GM23338 (cell line): ENCODE measurements around the gene OR12D1. TPM values are rescaled to one million over a fixed set of nuclear protein-coding genes. Genes with fewer than 3 reads are reported as not detected.

Experiments used
- ATAC-seq: fragments of 200-7000 bp; cut with Tn5 transposase; 3 replicates; pipeline ENCODE4 v1.9.1; 2020
- DNase-seq: peaks from one replicate; pipeline ENCODE4 v3.0.0-alpha.2; 2015; ENCODE audit warnings: low spot score
- H2AFZ ChIP-seq: fragments of 200-600 bp; sonication (generic); 2 replicates; pipeline ENCODE4 v1.8.0; 2016; ENCODE audit warnings: antibody characterized with exemption, mild to moderate bottlenecking, moderate library complexity
- H3F3A ChIP-seq: fragments of 200-600 bp; sonication (generic); replicated peaks from 2 replicates; pipeline ENCODE4 v1.8.0; 2017; ENCODE audit warnings: antibody characterized with exemption, mixed run types, low read depth
- H3K27ac ChIP-seq: fragments of 200-600 bp; sonication (generic); 2 replicates; pipeline ENCODE4 v1.6.1; 2016; ENCODE audit warnings: low read depth
- H3K27me3 ChIP-seq: fragments of 200-600 bp; sonication (generic); 2 replicates; pipeline ENCODE4 v1.8.0; 2016; ENCODE audit warnings: mild to moderate bottlenecking, mixed run types, moderate library complexity; ENCODE audit not compliant: insufficient read depth
- H3K36me3 ChIP-seq: fragments of 200-600 bp; sonication (generic); 2 replicates; pipeline ENCODE4 v1.8.0; 2016; ENCODE audit warnings: mild to moderate bottlenecking; ENCODE audit not compliant: insufficient read depth
- H3K4me1 ChIP-seq: fragments of 200-600 bp; sonication (generic); 2 replicates; pipeline ENCODE4 v1.8.0; 2016; ENCODE audit warnings: mild to moderate bottlenecking, moderate library complexity; ENCODE audit not compliant: insufficient read depth
- H3K4me2 ChIP-seq: fragments of 200-600 bp; sonication (generic); 2 replicates; pipeline ENCODE4 v1.7.1; 2017; ENCODE audit warnings: mixed run types
- H3K4me3 ChIP-seq: fragments of 200-600 bp; sonication (generic); 2 replicates; pipeline ENCODE4 v1.6.1; 2016; ENCODE audit warnings: mixed run types
- H3K79me2 ChIP-seq: fragments of 200-600 bp; sonication (generic); replicated peaks from 2 replicates; pipeline ENCODE4 v1.8.0; 2017; ENCODE audit warnings: mild to moderate bottlenecking; ENCODE audit not compliant: insufficient read depth
- H3K9me2 ChIP-seq: fragments of 200-600 bp; sonication (generic); 2 replicates; pipeline ENCODE4 v1.8.0; 2017; ENCODE audit not compliant: insufficient read depth
- H4K20me1 ChIP-seq: fragments of 200-600 bp; sonication (generic); replicated peaks from 2 replicates; pipeline ENCODE4 v1.8.0; 2017; ENCODE audit warnings: mild to moderate bottlenecking; ENCODE audit not compliant: insufficient read depth
- H3K27ac Mint-ChIP-seq: 2 replicates; pipeline ENCODE4 v1.8.0; 2020; ENCODE audit warnings: inconsistent platforms, mild to moderate bottlenecking, moderate library complexity, mixed read lengths
- H3K27me3 Mint-ChIP-seq: 3 replicates; pipeline ENCODE4 v1.8.0; 2022; ENCODE audit warnings: low read depth, mild to moderate bottlenecking, moderate library complexity, mixed read lengths, inconsistent platforms; ENCODE audit not compliant: insufficient read depth, poor library complexity
- H3K36me3 Mint-ChIP-seq: 3 replicates; pipeline ENCODE4 v1.8.0; 2021; ENCODE audit warnings: low read depth, mild to moderate bottlenecking, inconsistent platforms, moderate library complexity, mixed read lengths
- H3K4me1 Mint-ChIP-seq: 3 replicates; pipeline ENCODE4 v1.8.0; 2020; ENCODE audit warnings: mild to moderate bottlenecking, inconsistent platforms, mixed read lengths
- H3K4me3 Mint-ChIP-seq: 3 replicates; pipeline ENCODE4 v1.8.0; 2021; ENCODE audit warnings: moderate library complexity, mild to moderate bottlenecking, inconsistent platforms, mixed read lengths
- H3K9me3 Mint-ChIP-seq: 3 replicates; pipeline ENCODE4 v1.8.0; 2020; ENCODE audit warnings: moderate library complexity, mild to moderate bottlenecking, inconsistent platforms, mixed read lengths
- CREB1 ChIP-seq: fragments of 250-450 bp; sonication (Bioruptor Pico); IDR thresholded peaks from 2 replicates; pipeline ENCODE4 v1.5.0; 2020; ENCODE audit warnings: low read depth, mild to moderate bottlenecking, moderate library complexity
- ETS1 ChIP-seq: IDR thresholded peaks from 2 replicates; pipeline ENCODE4 v1.6.1; 2016; ENCODE audit warnings: antibody characterized with exemption
- EZH2 ChIP-seq: fragments of 200-600 bp; sonication (generic); IDR thresholded peaks from one replicate; pipeline ENCODE4 v1.8.0; 2017; ENCODE audit warnings: antibody characterized with exemption, mild to moderate bottlenecking, low read depth; ENCODE audit not compliant: unreplicated experiment
- EZH2phosphoT487 ChIP-seq: fragments of 200-600 bp; sonication (generic); IDR thresholded peaks from one replicate; pipeline ENCODE4 v1.8.1; 2018; ENCODE audit warnings: antibody characterized with exemption; ENCODE audit not compliant: unreplicated experiment
- JUNB ChIP-seq: IDR thresholded peaks from one replicate; pipeline ENCODE4 v1.6.1; 2016; ENCODE audit warnings: antibody characterized with exemption; ENCODE audit not compliant: unreplicated experiment
- NANOG ChIP-seq: IDR thresholded peaks from 2 replicates; pipeline ENCODE4 v1.6.1; 2016; ENCODE audit warnings: antibody characterized with exemption, borderline replicate concordance
- POLR2AphosphoS5 ChIP-seq: IDR thresholded peaks from 2 replicates; pipeline ENCODE4 v1.6.1; 2016; ENCODE audit warnings: antibody characterized with exemption, low read depth
- REST ChIP-seq: IDR thresholded peaks from one replicate; pipeline ENCODE4 v1.6.1; 2018; ENCODE audit warnings: antibody characterized with exemption; ENCODE audit not compliant: unreplicated experiment
- STAT1 ChIP-seq: IDR thresholded peaks from one replicate; pipeline ENCODE4 v1.6.1; 2016; ENCODE audit warnings: antibody characterized with exemption; ENCODE audit not compliant: unreplicated experiment
- ZNF114 ChIP-seq: fragments of 250-450 bp; sonication (Bioruptor Pico); IDR thresholded peaks from 2 replicates; pipeline ENCODE4 v1.5.0; 2020; ENCODE audit warnings: mild to moderate bottlenecking, moderate library complexity
- ZNF331 ChIP-seq: fragments of 250-450 bp; sonication (Bioruptor Pico); IDR thresholded peaks from 2 replicates; pipeline ENCODE4 v1.5.0; 2020; ENCODE audit warnings: low read depth, mild to moderate bottlenecking, moderate library complexity
- ZNF462 ChIP-seq: fragments of 250-450 bp; sonication (Bioruptor Pico); IDR thresholded peaks from 2 replicates; pipeline ENCODE4 v1.5.0; 2020; ENCODE audit warnings: mild to moderate bottlenecking, moderate library complexity
- polyA plus RNA-seq: library from polyadenylated mRNA; unstranded; fragments of >200 nt; fragmentation: Nextera tagmentation; extraction: Ambion mirVana; gene quantifications from 2 replicates; pipeline ENCODE4 v1.2.1, GENCODE V29; 2016
- total RNA-seq: library from RNA; depleted of rRNA; stranded (reverse); fragments of >200 nt; shearing (Covaris generic); gene quantifications from 2 replicates; pipeline ENCODE4 v1.2.3, GENCODE V29; 2014
- TF ChIP-seq, protein P1 (sequence below), 2 experiments: fragments of 200-600 bp in 1 of 2; sonication (generic) in 1 of 2; conservative IDR thresholded peaks; 2 replicates each; pipeline versions ENCODE4 v1.5.1 to v1.6.1; 2016 to 2017; ENCODE audit warnings: antibody characterized with exemption in 2 of 2, low read depth in 2 of 2, mild to moderate bottlenecking in 2 of 2, moderate library complexity in 1 of 2

The OR12D1 gene
- total and polyA plus RNA-seq, 2 experiments from 2014 or later, result not detected

- Mint-ChIP-seq H3K27me3 (peaks cover 2% of the 10 kb centered on the region), H3K9me3 (no peaks in the 10 kb centered on the region), H3K36me3 (no peaks in the 10 kb centered on the region), H3K4me1 (0 out of 3 replicates have a peak, but pooled peaks cover 2% of the 10 kb centered on the region), H3K27ac (no peak overlapping the region), H3K4me3 (no peak overlapping the region)
- ATAC-seq, result no peak
- DNase-seq, result no peak
- no peak overlapping the region for H3K27ac ChIP-seq
- no peak overlapping the region for H3K4me2 ChIP-seq
- H3K9me2 ChIP-seq, result peaks cover 23% of the 10 kb centered on the region
- TF ChIP-seq JUNB (no peak), EZH2 (no peak), REST (no peak), EZH2phosphoT487 (no peak), POLR2AphosphoS5 (no peak), ZNF331 (CRISPR knock-in tag) (no peak), ZNF462 (CRISPR knock-in tag) (no peak), ETS1 (no peak), ZNF114 (CRISPR knock-in tag) (no peak), NANOG (no peak), STAT1 (no peak), CREB1 (CRISPR knock-in tag) (no peak)
- TF ChIP-seq, protein P1, sequence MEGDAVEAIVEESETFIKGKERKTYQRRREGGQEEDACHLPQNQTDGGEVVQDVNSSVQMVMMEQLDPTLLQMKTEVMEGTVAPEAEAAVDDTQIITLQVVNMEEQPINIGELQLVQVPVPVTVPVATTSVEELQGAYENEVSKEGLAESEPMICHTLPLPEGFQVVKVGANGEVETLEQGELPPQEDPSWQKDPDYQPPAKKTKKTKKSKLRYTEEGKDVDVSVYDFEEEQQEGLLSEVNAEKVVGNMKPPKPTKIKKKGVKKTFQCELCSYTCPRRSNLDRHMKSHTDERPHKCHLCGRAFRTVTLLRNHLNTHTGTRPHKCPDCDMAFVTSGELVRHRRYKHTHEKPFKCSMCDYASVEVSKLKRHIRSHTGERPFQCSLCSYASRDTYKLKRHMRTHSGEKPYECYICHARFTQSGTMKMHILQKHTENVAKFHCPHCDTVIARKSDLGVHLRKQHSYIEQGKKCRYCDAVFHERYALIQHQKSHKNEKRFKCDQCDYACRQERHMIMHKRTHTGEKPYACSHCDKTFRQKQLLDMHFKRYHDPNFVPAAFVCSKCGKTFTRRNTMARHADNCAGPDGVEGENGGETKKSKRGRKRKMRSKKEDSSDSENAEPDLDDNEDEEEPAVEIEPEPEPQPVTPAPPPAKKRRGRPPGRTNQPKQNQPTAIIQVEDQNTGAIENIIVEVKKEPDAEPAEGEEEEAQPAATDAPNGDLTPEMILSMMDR (conservative IDR thresholded peaks at IDR 0.05; ENCODE audit: low read depth in 2 of 2), result no peak
- H3K4me1 ChIP-seq, result no peaks in the 10 kb centered on the region
- H3F3A ChIP-seq, result no peaks in the 10 kb centered on the region
- no peaks in the 10 kb centered on the region for H3K79me2 ChIP-seq
- no peak overlapping the region for H2AFZ ChIP-seq
- no peaks in the 10 kb centered on the region for H4K20me1 ChIP-seq
- no peak overlapping the region for H3K4me3 ChIP-seq
- no peaks in the 10 kb centered on the region for H3K36me3 ChIP-seq
- H3K27me3 ChIP-seq, result no peaks in the 10 kb centered on the region
Measured at GRCh38 chr6:29466241-29466640, 51.5 kb downstream of the OR12D1 start.
